CD14-positive monocyte (primary cell): Measurements from ENCODE around the gene SSBP4. TPM values are rescaled to one million over a fixed set of nuclear protein-coding genes. Genes with fewer than 3 reads are reported as not detected.

Experiments
- DNase-seq, 3 donors: peaks; one replicate each; pipeline ENCODE4 v3.0.0-alpha.2; 2011 to 2022
- H2AFZ ChIP-seq: 2 replicates; pipeline ENCODE4 v1.6.0; 2012; ENCODE audit warnings: mild to moderate bottlenecking, low read depth, low read length, inconsistent platforms; ENCODE audit not compliant: insufficient read depth, poor library complexity, severe bottlenecking
- H3K27ac ChIP-seq, 2 donors: 1 replicate in 1 of 2; 2 replicates in 1 of 2; pipeline ENCODE4 v1.5.1; 2012 to 2013; ENCODE audit warnings: low read length in 2 of 2, control low read depth in 1 of 2, inconsistent platforms in 1 of 2, low read depth in 1 of 2, mild to moderate bottlenecking in 1 of 2
- H3K27me3 ChIP-seq, 2 donors: one replicate each; pipeline versions ENCODE4 v1.6.0 to v1.6.1; 2011 to 2013; ENCODE audit warnings: low read length in 2 of 2; ENCODE audit not compliant: control insufficient read depth in 2 of 2, insufficient read depth in 2 of 2
- H3K36me3 ChIP-seq, 2 donors: replicated peaks in 1 of 2; 1 replicate in 1 of 2; 2 replicates in 1 of 2; pipeline versions ENCODE4 v1.5.1 to v1.6.1; 2012 to 2013; ENCODE audit warnings: low read length in 2 of 2, control low read depth in 1 of 2, inconsistent platforms in 1 of 2, mild to moderate bottlenecking in 1 of 2; ENCODE audit not compliant: insufficient read depth in 2 of 2, control insufficient read depth in 1 of 2
- H3K4me1 ChIP-seq, 2 donors: 1 replicate in 1 of 2; 2 replicates in 1 of 2; pipeline versions ENCODE4 v1.5.1 to v1.6.1; 2012 to 2013; ENCODE audit warnings: low read length in 2 of 2, control low read depth in 1 of 2, inconsistent platforms in 1 of 2, mild to moderate bottlenecking in 1 of 2, moderate library complexity in 1 of 2; ENCODE audit not compliant: insufficient read depth in 2 of 2, control insufficient read depth in 1 of 2
- H3K4me2 ChIP-seq: replicated peaks from 2 replicates; pipeline ENCODE3; 2012; ENCODE audit warnings: low read length, moderate library complexity, mild to moderate bottlenecking; ENCODE audit not compliant: poor library complexity, severe bottlenecking; ENCODE audit errors: extremely low read depth
- H3K4me3 ChIP-seq, 3 experiments: fragments of 200-600 bp in 1 of 3; sonication (generic) in 1 of 3; replicated peaks in 1 of 3; 1 replicate in 2 of 3; 2 replicates in 1 of 3; pipeline ENCODE4 v1.5.1; 2011 to 2013; ENCODE audit warnings: low read length in 3 of 3, mild to moderate bottlenecking in 3 of 3, control low read depth in 2 of 3, low read depth in 2 of 3, inconsistent platforms in 1 of 3, moderate library complexity in 1 of 3
- H3K79me2 ChIP-seq: 2 replicates; pipeline ENCODE4 v1.6.0; 2012; ENCODE audit warnings: mild to moderate bottlenecking, control low read depth, inconsistent platforms, low read length, moderate library complexity; ENCODE audit not compliant: insufficient read depth
- H3K9ac ChIP-seq: 2 replicates; pipeline ENCODE4 v1.6.0; 2017; ENCODE audit warnings: low read length, mild to moderate bottlenecking; ENCODE audit not compliant: insufficient read depth, poor library complexity, severe bottlenecking
- H3K9me3 ChIP-seq, 2 donors: replicated peaks in 1 of 2; 1 replicate in 1 of 2; 2 replicates in 1 of 2; pipeline versions ENCODE4 v1.5.1 to v1.6.1; 2012 to 2013; ENCODE audit warnings: low read length in 2 of 2, control low read depth in 1 of 2; ENCODE audit not compliant: control insufficient read depth in 1 of 2, insufficient read depth in 1 of 2
- H4K20me1 ChIP-seq: 2 replicates; pipeline ENCODE4 v1.6.0; 2012; ENCODE audit warnings: mild to moderate bottlenecking, low read length, control low read depth, moderate library complexity; ENCODE audit not compliant: insufficient read depth
- H3K27ac Mint-ChIP-seq, 7 donors: one replicate each; pipeline ENCODE4 v1.8.0; 2020; ENCODE audit warnings: mild to moderate bottlenecking in 7 of 7, mixed read lengths in 7 of 7, moderate library complexity in 6 of 7, inconsistent platforms in 2 of 7
- H3K27me3 Mint-ChIP-seq, 3 donors: one replicate each; pipeline ENCODE4 v1.8.0; 2021 to 2022; ENCODE audit warnings: low read depth in 3 of 3, mild to moderate bottlenecking in 3 of 3, mixed read lengths in 3 of 3, moderate library complexity in 3 of 3, inconsistent platforms in 1 of 3
- H3K36me3 Mint-ChIP-seq, 2 donors: one replicate each; pipeline ENCODE4 v1.8.0; 2020; ENCODE audit warnings: mixed read lengths in 2 of 2, inconsistent platforms in 1 of 2, mild to moderate bottlenecking in 1 of 2
- H3K4me1 Mint-ChIP-seq: one replicate; pipeline ENCODE4 v1.8.0; 2020; ENCODE audit warnings: mild to moderate bottlenecking, mixed read lengths
- H3K4me3 Mint-ChIP-seq, 2 donors: one replicate each; pipeline ENCODE4 v1.8.0; 2020; ENCODE audit warnings: mild to moderate bottlenecking in 2 of 2, mixed read lengths in 2 of 2, moderate library complexity in 1 of 2
- H3K9me3 Mint-ChIP-seq, 7 donors: one replicate each; pipeline ENCODE4 v1.8.0; 2020 to 2022; ENCODE audit warnings: mixed read lengths in 7 of 7, mild to moderate bottlenecking in 6 of 7, moderate library complexity in 6 of 7, inconsistent platforms in 2 of 7
- WGBS: methylation state at CpG from one replicate; pipeline ENCODE4 v1.1.5; 2013; ENCODE audit warnings: missing lambda C conversion rate; ENCODE audit not compliant: insufficient coverage; 5-methylcytosine and 5-hydroxymethylcytosine counted together
- intact Hi-C, 2 donors: fragments of 100-400 bp; cut with micrococcal nuclease; formaldehyde crosslinking; loops; one replicate each; pipeline versions ENCODE4 v1.15.0 to v1.15.1; 2023
- polyA plus RNA-seq, 3 donors: library from polyadenylated mRNA; depleted of rRNA in 1 of 3; unstranded in 2 of 3; stranded (reverse) in 1 of 3; fragments of 300-500 nt in 2 of 3; fragments of >200 nt in 1 of 3; fragmentation: Illumina TruSeq in 2 of 3; gene quantifications; 1 replicate in 2 of 3; 2 replicates in 1 of 3; pipeline ENCODE4 v1.2.3, GENCODE V29; 2012 to 2021
- TF ChIP-seq, protein P1 (sequence below): fragments of 200-600 bp; IDR thresholded peaks from one replicate; pipeline ENCODE4 v1.8.0; 2022; ENCODE audit warnings: antibody characterized with exemption, mild to moderate bottlenecking

The SSBP4 gene
- polyA plus RNA-seq, 3 donors, result 38.5 to 74.5 (median 48.3) TPM

DNA sequence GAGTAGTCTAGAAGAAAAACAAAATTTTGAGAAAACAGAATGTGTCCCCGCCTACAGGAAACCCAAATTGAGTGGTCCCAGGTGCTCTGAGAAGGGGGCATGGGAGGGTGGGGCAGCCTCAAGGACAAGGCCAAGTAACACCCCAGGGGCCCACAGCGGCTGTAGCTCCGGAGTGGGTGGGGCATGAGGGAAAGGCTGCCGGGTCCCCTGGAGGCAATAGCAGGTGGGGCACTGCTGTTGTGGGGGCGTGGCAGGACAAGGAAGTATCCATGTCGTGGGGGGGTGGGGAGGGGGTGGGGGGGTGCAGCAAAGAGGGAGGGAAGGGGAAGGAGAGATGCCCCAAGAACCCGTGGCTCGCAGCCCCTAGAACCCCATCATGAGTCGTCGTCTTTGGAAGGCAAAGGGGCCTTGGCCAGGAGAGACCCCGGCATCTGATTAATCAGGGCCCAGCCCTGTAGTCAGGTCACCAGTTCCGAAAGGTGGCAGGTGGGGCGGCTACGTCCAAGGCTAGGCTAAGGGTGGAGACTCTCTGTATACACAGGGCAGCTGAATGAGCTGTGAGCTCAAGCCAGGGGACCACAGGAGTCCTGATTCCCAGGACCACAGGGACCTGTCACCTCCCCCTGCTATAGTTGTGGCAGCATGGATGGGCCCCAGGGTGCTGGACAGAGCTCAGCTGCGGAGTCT is 26.2 kb downstream of the SSBP4 start:
- Mint-ChIP-seq H3K36me3 (peaks cover 69 to 78% of the 10 kb centered on the region in 2 donors), H3K27me3 (peaks cover 1 to 4% (median 3%) of the 10 kb centered on the region in 3 donors), H3K27ac (no peak overlapping the region), H3K4me1 (peaks cover 9% of the 10 kb centered on the region), H3K4me3 (no peak overlapping the region), H3K9me3 (peaks cover 0 to 6% (median 0%) of the 10 kb centered on the region in 7 donors)
- intact Hi-C loops, result no loop called here
- Histone ChIP-seq H3K9me3 (no peaks in the 10 kb centered on the region), H3K9ac (no peak overlapping the region), H3K27ac (no peak overlapping the region), H4K20me1 (peaks cover 100% of the 10 kb centered on the region), H3K4me1 (no peaks in the 10 kb centered on the region), H3K4me3 (no peak overlapping the region), H2AFZ (no peak overlapping the region), H3K36me3 (peaks cover 77% of the 10 kb centered on the region in 2 donors), H3K27me3 (no peaks in the 10 kb centered on the region), H3K79me2 (no peaks in the 10 kb centered on the region), H3K4me2 (no peak overlapping the region)
- 87% methylated on average over 10 of the region's 15 CpGs for WGBS
- DNase-seq, result no peak
- TF ChIP-seq, protein P1, sequence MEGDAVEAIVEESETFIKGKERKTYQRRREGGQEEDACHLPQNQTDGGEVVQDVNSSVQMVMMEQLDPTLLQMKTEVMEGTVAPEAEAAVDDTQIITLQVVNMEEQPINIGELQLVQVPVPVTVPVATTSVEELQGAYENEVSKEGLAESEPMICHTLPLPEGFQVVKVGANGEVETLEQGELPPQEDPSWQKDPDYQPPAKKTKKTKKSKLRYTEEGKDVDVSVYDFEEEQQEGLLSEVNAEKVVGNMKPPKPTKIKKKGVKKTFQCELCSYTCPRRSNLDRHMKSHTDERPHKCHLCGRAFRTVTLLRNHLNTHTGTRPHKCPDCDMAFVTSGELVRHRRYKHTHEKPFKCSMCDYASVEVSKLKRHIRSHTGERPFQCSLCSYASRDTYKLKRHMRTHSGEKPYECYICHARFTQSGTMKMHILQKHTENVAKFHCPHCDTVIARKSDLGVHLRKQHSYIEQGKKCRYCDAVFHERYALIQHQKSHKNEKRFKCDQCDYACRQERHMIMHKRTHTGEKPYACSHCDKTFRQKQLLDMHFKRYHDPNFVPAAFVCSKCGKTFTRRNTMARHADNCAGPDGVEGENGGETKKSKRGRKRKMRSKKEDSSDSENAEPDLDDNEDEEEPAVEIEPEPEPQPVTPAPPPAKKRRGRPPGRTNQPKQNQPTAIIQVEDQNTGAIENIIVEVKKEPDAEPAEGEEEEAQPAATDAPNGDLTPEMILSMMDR, result no peak

DNA sequence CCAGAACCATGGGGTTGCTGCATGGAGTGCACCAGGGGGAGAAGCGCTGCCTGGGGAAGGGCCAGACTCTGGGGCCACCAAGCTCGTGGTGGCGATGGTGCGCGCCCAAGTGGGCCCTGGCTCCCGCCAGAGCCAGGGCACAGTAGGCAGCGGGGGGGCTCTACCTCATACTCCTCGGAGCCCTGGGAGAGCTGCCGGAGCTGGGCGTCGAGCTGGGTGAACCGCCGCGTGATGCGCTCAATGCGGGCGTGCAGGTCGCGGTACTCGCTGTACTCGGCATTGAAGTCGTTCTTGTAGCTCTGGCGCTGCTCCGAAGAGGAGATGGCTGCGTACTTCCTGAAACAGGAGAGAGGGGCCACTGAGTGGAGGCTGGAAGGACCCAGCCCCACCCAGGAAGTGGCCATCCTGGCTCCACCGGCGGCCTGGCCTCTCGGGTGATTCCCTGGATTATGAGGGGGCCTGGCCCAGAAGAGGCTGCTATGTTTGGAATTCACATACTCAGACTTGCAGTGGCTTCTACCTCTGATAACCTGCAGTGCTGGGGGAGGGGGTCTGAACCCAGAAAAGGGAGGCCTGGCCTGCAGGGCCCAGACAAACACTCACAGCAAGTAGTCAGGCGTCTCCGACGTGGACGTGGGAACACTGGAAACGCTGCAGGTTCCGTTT is 27.1 kb downstream of the SSBP4 start:
- no peaks in the 10 kb centered on the region for H3K79me2 ChIP-seq

More for the DNA sequence above, 27.1 kb downstream of the SSBP4 start:
- Histone ChIP-seq H3K4me3 (no peak overlapping the region), H2AFZ (no peak overlapping the region), H3K36me3 (peaks cover 85% of the 10 kb centered on the region in 2 donors), H3K9ac (no peak overlapping the region), H3K27me3 (no peaks in the 10 kb centered on the region), H3K4me1 (no peaks in the 10 kb centered on the region), H3K9me3 (no peaks in the 10 kb centered on the region), H3K27ac (no peak overlapping the region), H4K20me1 (peaks cover 100% of the 10 kb centered on the region), H3K4me2 (no peak overlapping the region)
- TF ChIP-seq, protein P1, result no peak
- 96% methylated on average over 24 of the region's 34 CpGs for WGBS
- H3K27ac Mint-ChIP-seq, result no peak overlapping the region
- H3K9me3 Mint-ChIP-seq, result peaks cover 0 to 6% (median 0%) of the 10 kb centered on the region in 7 donors
- no peak for DNase-seq
- peaks cover 71 to 87% of the 10 kb centered on the region in 2 donors for H3K36me3 Mint-ChIP-seq
- peaks cover 0 to 3% (median 1%) of the 10 kb centered on the region in 3 donors for H3K27me3 Mint-ChIP-seq
- H3K4me3 Mint-ChIP-seq, result no peak overlapping the region
- peaks cover 5% of the 10 kb centered on the region for H3K4me1 Mint-ChIP-seq
- intact Hi-C loops, result no loop called here
